T follicular helper cell (primary cell): ENCODE measurements around the gene COBL.

Experiments used
- DNase-seq: peaks from one replicate; pipeline ENCODE4 v3.0.0-alpha.2; 2020; ENCODE audit warnings: low read depth

COBL gene

DNA sequence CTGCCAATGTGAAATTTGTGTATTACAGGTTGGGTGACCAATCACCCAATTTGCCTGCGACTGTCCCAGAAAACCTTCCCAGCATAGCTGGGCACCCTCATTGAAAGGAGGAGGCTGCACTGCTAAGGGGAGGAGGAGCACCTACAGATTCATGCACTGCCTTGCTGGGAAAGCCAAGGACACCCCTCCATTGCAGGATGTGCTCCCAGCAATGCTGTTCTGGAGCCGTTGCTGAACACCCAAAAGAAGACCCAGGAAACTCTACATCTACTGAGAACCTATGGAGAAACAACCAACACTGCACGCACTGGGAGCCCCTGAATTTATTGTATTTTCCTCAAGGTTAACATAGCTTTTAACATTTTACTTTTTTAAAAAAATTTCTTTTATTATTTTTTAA is 295.7 kb downstream of the COBL start:
- DNase-seq, result no peak

- no peak for DNase-seq
Observed at GRCh38 chr7:51019891-51020870, 296.4 kb downstream of the COBL start.

GRCh38 chr7:51019191-51019844 is 297.3 kb downstream of the COBL start:
- no peak for DNase-seq

DNA sequence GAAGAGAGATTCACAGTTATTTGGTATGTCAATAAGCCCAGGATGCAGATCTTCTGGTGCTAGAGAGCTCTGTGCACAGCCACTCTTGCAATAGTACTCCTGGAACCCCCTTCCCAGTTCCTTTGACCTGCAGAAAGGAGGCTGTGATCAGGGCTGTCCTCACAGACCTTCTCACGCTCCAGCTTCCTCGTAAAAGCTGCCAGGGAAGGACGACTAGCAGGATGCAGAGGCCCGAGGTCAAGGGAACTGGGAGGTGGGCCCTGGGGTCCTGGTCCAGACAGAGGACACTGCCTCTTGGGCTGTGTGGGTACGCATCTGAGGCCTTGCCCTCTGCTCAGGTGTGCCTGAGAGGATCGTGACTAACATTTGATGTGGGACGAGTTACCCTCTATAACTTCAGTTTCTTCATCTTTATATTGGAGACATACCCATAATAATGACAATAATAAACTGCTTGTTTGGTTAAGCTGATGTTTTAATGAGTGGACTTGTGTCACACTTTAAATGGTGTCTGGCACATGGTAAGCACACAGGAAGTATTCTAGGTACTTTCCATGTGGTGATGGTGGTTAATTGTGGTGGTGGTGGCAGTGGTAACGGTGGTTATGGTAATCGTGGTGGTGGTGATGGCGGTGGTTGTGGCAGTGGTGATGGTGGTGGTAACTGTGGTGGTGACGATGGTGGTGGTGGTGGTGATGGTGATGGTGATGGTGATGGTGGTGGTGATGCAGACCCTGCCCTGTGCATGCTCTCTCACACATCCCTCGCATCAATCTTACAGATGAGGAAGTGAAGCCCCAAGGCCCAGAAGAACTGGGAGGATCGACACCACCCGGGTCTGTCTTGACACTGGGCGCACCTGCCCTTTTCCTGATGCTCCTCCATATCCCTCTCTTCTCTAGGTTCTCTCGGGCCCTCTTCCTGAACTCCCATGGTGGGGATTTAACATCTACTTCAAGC is 298.8 kb downstream of the COBL start:
- no peak for DNase-seq

GRCh38 chr7:51016546-51016945 is 300.1 kb downstream of the COBL start:
- DNase-seq, result no peak

DNA sequence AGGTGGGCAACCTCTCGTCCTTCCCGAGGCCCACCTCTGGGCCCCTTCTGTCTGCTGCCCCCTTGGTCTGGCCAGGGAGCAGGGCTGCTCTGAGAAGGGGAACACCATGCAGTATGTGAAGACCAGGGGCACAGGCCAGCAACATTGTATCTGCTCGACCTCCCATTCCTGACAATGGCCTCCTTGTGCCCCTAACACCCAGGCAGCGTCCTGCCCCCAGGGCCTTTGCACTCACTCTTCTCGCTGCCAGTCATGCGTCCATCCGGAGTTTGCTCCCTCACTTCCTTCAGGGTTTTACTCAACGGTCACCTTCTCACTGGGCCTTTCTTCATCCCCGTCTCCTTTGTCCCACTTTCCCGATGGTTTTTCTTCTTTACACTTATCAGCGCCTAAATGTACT is 301.0 kb downstream of the COBL start:
- DNase-seq, result no peak

GRCh38 chr7:51014811-51015210 is 301.8 kb downstream of the COBL start:
- DNase-seq, result no peak

DNA sequence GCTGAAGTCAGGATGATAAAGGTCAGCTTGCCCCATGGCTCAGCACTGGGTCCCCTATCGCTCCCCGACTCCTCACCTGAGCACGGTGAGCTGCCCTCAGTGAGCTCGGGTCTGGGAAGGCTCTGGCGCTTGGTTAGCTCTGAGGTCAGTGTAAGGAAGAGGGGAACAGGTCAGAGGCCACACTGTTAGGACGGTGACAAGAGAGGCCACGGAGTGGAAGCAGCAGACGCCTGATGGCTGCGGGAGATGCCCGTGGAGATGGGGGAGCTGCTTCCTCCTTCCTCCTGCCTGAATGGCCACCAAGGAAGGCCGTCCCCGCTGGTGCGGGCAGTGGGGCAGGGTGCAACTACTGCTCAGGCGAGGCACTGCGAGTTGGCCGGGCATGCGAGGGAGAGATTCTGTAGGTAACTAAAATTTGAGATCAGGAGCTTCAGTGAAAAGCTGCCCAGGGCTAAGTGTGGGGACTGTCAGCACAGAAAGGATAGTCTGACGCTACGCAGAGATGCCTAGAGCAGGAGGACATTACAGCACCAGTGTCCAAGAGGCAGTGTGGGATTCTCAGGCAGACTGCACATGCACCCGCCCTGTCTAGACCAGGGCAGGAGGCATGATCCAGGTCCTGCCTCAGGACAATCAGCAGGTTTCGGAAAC is 302.6 kb downstream of the COBL start:
- no peak for DNase-seq

GRCh38 chr7:51013218-51013786 is 303.3 kb downstream of the COBL start:
- no peak for DNase-seq

GRCh38 chr7:51012569-51013217 is 303.9 kb downstream of the COBL start:
- DNase-seq, result no peak

GRCh38 chr7:51011710-51012350 is 304.8 kb downstream of the COBL start:
- DNase-seq, result no peak

- DNase-seq, result no peak
Observed at GRCh38 chr7:51010534-51010933, 306.1 kb downstream of the COBL start.

GRCh38 chr7:51009716-51010496 is 306.7 kb downstream of the COBL start:
- DNase-seq, result no peak

- no peak for DNase-seq
Observed at GRCh38 chr7:51007551-51008505, 308.8 kb downstream of the COBL start.

DNA sequence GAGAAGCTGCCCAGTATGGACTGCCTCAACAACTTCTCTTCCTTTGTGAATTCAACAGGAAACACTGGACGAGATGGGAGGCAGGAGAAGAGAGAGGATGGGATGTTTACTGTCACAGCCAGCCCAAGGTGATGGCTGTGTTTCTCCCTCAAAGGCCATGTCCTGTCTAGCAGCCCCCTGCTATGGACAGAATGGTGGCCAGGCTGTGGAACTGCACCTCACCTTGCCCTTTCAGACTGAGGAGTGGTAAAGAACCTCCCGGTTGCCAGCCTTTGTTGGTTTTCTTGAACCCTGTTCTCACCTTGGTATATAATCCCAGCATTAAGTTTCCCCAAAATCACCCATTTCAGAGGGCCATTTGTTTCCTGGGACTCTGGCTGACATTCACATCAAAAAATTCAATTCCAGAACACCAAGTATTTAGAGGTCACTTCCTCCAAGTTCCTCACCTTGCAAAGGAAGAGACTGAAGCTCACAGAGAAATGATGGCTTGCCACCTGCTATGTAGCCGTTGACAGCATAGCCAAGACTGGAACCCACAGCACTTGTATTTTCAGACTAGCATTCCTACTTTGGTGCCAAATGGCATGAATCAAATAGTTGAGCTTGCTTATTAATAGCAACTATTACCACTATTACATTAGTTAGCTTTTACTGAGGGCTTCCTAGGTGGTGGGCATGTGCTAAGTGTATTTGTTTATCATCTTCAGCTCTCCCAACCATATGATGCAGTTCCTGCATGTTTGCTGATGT is 309.9 kb downstream of the COBL start:
- no peak for DNase-seq

DNA sequence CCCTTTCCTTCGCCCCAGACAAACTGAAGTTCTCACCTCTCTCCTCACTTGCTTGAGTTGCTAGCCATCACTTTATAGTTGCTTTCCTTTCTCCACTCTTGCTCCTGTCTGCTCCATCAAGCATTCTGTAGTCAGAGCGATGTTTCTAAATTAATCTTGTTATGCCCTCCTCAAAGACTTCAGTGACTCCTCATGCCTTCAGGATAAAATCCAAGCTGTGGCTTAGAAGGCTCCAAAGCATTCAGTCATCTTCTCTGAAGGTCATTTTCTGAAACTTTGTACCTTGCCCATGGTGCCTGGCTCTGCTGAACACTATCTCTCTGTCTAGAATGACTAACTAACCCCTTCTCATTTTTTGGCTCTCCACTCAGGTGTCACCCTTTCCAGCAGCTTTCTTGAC is 311.5 kb downstream of the COBL start:
- no peak for DNase-seq

DNA sequence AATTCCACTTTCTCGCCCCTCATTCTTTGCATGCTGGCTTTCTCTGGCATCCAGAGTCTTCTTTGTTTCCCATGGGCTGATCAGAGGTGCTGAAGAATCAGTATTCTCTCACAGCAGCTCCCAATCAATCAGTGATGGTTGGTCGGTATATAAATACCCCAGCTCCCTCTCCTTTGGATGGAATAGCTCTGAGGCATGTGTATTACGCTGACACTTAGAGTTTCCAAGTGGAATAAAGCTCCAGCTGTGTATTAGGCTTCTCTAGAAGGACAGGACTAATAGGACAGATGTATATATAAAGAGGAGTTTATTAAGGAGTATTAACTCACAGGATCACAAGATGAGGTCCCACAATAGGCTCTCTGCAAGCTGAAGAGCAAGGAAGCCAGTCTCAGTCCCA is 315.7 kb downstream of the COBL start:
- DNase-seq, result no peak
